Measurements from ENCODE around the gene DAAM1.

DNA sequence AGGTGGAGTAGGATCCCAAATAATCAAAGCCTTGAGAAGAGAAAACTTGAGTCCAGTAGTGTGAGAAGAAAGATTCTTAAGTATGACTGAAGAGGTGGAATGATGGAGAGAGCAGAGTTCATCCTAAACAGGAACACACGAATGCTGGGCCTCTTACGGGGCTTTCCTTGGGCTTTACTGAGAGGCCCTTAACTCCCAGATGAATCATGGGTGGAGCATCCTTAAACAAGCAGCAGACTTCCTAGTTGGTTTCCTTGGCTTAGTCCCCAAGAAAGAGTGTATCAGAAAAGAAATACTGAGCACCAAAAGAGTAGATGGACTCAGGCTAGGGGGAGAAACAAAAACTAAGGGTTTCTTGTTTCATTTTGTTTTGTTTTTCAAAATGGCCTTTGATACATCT lies 144.3 kb downstream of the DAAM1 start:
- TF ChIP-seq, protein P1, sequence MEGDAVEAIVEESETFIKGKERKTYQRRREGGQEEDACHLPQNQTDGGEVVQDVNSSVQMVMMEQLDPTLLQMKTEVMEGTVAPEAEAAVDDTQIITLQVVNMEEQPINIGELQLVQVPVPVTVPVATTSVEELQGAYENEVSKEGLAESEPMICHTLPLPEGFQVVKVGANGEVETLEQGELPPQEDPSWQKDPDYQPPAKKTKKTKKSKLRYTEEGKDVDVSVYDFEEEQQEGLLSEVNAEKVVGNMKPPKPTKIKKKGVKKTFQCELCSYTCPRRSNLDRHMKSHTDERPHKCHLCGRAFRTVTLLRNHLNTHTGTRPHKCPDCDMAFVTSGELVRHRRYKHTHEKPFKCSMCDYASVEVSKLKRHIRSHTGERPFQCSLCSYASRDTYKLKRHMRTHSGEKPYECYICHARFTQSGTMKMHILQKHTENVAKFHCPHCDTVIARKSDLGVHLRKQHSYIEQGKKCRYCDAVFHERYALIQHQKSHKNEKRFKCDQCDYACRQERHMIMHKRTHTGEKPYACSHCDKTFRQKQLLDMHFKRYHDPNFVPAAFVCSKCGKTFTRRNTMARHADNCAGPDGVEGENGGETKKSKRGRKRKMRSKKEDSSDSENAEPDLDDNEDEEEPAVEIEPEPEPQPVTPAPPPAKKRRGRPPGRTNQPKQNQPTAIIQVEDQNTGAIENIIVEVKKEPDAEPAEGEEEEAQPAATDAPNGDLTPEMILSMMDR (conservative IDR thresholded peaks at IDR 0.05; ENCODE audit: low read depth, low read length), result no peak
- no peak for TF ChIP-seq EZH2 (IDR thresholded peaks at IDR 0.05; ENCODE audit: borderline replicate concordance, low read depth, low read length, poor library complexity, severe bottlenecking)
